GM06990 (cell line): Measurements from ENCODE around the gene CLPTM1L.
"Not testable (repeated sequence)": the region's sequence is repeated elsewhere in the genome, so short reads cannot be mapped to it uniquely, and the experiment has no call there.

ENCODE experiments used
- DNase-seq: peaks from one replicate; pipeline ENCODE4 v3.0.0-alpha.2; 2011; ENCODE audit not compliant: insufficient read length; ENCODE audit errors: extremely low read depth
- H3K27me3 ChIP-seq: replicated peaks from 2 replicates; pipeline ENCODE4 v1.6.0; 2011; ENCODE audit warnings: low read length; ENCODE audit not compliant: control insufficient read depth, insufficient read depth
- H3K36me3 ChIP-seq: 2 replicates; pipeline ENCODE4 v1.5.1; 2011; ENCODE audit warnings: low read length; ENCODE audit not compliant: control insufficient read depth, insufficient read depth
- H3K4me3 ChIP-seq: replicated peaks from 2 replicates; pipeline ENCODE4 v1.5.1; 2011; ENCODE audit warnings: low read depth, mild to moderate bottlenecking, control low read depth, low read length
- TF ChIP-seq, protein P1 (sequence below): IDR thresholded peaks from 2 replicates; pipeline ENCODE4 v1.5.1; 2011; ENCODE audit warnings: low read length, control low read depth, mild to moderate bottlenecking, inconsistent platforms; ENCODE audit not compliant: insufficient read depth, poor library complexity, severe bottlenecking

The CLPTM1L gene

DNA sequence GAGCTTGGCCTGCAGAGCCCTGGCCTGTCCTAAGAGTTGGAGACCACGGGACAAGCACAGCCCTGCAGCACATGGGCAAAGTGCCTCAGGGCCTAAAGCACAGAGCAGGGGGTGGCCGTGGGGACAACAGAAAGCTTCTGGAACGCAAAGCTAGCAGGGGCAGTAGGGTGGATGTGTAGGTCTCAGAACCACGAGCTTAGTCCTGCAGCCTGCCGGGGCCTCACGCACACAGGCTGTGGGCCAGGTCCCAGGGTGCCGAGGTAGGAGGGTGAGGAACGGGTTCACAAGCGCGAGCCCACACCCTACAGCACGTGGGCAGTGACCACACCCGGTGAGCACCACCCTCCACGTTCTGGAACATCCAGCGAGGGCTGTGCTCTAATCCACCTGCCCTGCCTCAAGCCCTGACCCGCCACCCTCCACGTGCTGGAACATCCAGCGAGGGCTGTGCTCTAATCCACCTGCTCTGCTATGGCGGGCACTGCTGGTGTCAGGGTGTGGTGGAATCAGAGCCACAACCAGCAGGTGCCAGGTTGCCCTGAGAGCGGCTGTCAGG is 9.3 kb downstream of the CLPTM1L start:
- TF ChIP-seq, protein P1, sequence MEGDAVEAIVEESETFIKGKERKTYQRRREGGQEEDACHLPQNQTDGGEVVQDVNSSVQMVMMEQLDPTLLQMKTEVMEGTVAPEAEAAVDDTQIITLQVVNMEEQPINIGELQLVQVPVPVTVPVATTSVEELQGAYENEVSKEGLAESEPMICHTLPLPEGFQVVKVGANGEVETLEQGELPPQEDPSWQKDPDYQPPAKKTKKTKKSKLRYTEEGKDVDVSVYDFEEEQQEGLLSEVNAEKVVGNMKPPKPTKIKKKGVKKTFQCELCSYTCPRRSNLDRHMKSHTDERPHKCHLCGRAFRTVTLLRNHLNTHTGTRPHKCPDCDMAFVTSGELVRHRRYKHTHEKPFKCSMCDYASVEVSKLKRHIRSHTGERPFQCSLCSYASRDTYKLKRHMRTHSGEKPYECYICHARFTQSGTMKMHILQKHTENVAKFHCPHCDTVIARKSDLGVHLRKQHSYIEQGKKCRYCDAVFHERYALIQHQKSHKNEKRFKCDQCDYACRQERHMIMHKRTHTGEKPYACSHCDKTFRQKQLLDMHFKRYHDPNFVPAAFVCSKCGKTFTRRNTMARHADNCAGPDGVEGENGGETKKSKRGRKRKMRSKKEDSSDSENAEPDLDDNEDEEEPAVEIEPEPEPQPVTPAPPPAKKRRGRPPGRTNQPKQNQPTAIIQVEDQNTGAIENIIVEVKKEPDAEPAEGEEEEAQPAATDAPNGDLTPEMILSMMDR, result no peak
- Histone ChIP-seq H3K36me3 (peaks cover 70% of the 10 kb centered on the region), H3K27me3 (no peaks in the 10 kb centered on the region), H3K4me3 (no peak overlapping the region)
- no peak for DNase-seq

DNA sequence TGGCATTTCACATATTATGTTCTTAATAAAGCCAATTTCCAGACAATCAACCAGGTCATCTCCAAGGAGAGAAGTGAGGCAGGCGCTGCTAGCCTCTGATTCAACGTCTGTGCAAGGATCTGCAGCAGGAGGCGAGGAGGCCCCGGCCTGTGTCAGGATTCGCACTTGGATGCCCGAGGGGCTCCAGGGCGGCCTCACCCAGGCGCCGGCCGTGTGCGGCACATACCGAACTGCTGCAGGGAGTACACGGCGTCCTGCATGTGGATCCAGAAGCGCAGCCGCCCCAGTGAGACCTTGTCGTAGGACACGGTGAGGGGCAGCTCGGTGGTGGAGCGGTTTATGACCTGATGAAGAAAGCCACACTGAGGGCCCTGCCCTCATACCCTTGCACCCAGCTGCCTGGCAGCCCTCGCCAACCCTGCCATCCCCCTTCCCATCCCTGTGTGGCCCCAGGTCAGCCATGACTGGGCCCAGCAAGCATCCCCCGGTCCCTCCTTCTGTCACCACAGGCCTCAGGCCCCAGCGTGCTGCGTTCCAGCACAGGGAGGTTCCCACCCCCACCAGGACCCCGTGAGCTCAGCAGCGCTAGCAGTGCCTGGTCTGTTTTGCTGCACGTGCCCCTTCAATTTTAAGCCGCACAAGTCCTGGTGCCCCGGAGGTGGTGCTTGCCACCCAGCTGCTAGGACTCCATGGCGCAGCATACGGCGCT is 9.9 kb downstream of the CLPTM1L start:
- no peak for DNase-seq
- Histone ChIP-seq H3K27me3 (no peaks in the 10 kb centered on the region), H3K36me3 (peaks cover 71% of the 10 kb centered on the region), H3K4me3 (no peak overlapping the region)
- TF ChIP-seq, protein P1, result no peak

GRCh38 chr5:1333986-1334385 is 10.9 kb downstream of the CLPTM1L start:
- TF ChIP-seq, protein P1, result no peak
- peaks cover 72% of the 10 kb centered on the region for H3K36me3 ChIP-seq
- DNase-seq, result no peak

DNA sequence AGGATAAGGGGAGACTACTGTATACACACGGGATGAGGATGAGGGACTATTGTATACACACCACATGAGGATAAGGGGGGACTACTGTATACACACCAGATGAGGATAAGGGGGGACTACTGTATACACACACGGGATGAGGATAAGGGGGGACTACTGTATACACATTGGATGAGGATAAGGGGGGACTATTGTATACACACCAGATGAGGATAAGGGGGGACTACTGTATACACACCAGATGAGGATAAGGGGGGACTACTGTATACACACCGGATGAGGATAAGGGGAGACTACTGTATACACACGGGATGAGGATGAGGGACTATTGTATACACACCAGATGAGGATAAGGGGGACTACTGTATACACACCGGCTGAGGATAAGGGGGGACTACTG is 11.6 kb downstream of the CLPTM1L start:
- not testable (repeated sequence) for H3K27me3 ChIP-seq, DNase-seq, H3K4me3 ChIP-seq
- H3K36me3 ChIP-seq, result peaks cover 67% of the 10 kb centered on the region

More at GRCh38 chr5:1333986-1334385, 10.9 kb downstream of the CLPTM1L start:
- H3K4me3 ChIP-seq, result no peak overlapping the region
- H3K27me3 ChIP-seq, result no peaks in the 10 kb centered on the region

DNA sequence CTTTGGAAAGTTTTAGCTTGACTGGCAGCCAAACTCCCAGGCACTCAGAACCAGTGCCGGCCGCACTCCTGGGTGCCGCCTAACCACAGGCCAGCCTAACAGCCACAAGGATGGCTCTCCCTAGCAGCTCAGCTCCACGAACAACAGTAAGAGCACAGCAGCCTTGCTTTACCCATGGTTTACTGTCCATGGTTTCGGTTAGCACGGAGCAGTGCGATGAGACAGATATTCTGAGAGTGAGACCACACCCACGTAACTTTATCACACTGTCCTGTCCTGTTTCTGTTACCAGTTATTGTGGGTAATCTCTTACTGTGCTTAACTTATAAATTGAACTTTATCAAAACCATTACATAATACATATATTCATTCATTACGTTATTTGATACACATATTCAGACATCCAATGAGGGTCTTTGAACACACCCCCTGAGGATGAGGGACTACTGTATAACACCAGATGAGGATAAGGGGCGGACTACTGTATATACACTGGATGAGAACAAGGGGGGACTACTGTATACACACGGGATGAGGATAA is 12.4 kb downstream of the CLPTM1L start:
- DNase-seq, result no peak
- Histone ChIP-seq H3K36me3 (peaks cover 60% of the 10 kb centered on the region), H3K4me3 (no peak overlapping the region), H3K27me3 (no peaks in the 10 kb centered on the region)
- TF ChIP-seq, protein P1, result no peak

DNA sequence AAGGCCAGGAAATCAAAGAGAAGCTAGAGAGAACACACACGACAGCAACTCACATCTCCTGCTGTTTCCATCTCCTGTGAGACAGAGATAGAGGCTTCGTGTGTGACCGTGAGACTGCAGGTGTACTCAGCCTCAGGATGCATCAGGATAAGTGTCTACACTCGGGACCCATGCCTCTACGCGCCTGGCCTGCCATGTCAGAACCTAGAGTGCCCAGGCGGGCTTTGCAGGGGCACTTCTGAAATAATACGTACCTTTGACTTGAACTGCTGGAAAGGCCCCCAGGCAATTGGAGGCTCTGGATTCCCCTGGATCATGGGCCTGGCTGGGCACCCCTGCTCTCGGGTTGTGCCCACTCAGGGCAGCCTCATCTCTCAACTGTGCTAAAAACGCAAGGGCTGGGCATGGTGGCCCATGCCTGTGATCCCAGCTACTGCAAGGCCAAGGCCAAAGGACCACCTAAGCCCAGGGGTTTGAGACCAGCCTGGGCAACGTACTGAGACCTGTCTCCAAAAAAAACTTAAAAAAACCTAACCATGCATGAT is 13.0 kb downstream of the CLPTM1L start:
- Histone ChIP-seq H3K36me3 (peaks cover 54% of the 10 kb centered on the region), H3K27me3 (no peaks in the 10 kb centered on the region), H3K4me3 (no peak overlapping the region)
- DNase-seq, result no peak
- TF ChIP-seq, protein P1, result no peak
